Mesendoderm (in vitro differentiated cells): ENCODE data around the gene OR5K2.

Experiments
- DNase-seq: peaks from one replicate; pipeline ENCODE4 v3.0.0; 2013
- H2AK5ac ChIP-seq: 2 replicates; pipeline ENCODE4 v1.6.1; 2013; ENCODE audit warnings: low read length, inconsistent platforms
- H2BK120ac ChIP-seq: 2 replicates; pipeline ENCODE4 v1.6.1; 2013; ENCODE audit warnings: low read depth, mild to moderate bottlenecking, low read length, moderate library complexity, mixed read lengths
- H2BK15ac ChIP-seq: replicated peaks from 2 replicates; pipeline ENCODE4 v1.6.1; 2013; ENCODE audit warnings: low read depth, mild to moderate bottlenecking, moderate library complexity
- H2BK5ac ChIP-seq: 2 replicates; pipeline ENCODE4 v1.6.1; 2013; ENCODE audit warnings: low read length, inconsistent platforms
- H3K18ac ChIP-seq: 2 replicates; pipeline ENCODE4 v1.6.1; 2013; ENCODE audit warnings: mild to moderate bottlenecking, low read length, mixed read lengths
- H3K23ac ChIP-seq: one replicate; pipeline ENCODE4 v1.6.1; 2013; ENCODE audit warnings: low read length
- H3K27ac ChIP-seq: 2 replicates; pipeline ENCODE4 v1.5.1; 2013; ENCODE audit warnings: low read depth, mild to moderate bottlenecking, inconsistent platforms, low read length, moderate library complexity
- H3K27me3 ChIP-seq: 2 replicates; pipeline ENCODE4 v1.6.1; 2013; ENCODE audit warnings: low read length, control low read depth, mild to moderate bottlenecking, inconsistent platforms; ENCODE audit not compliant: insufficient read depth, poor library complexity
- H3K36me3 ChIP-seq: 2 replicates; pipeline ENCODE4 v1.6.1; 2013; ENCODE audit warnings: low read length, inconsistent platforms; ENCODE audit not compliant: control insufficient read depth, insufficient read depth
- H3K4ac ChIP-seq: one replicate; pipeline ENCODE4 v1.6.1; 2013; ENCODE audit warnings: low read depth, mild to moderate bottlenecking, low read length, moderate library complexity
- H3K4me1 ChIP-seq: 2 replicates; pipeline ENCODE4 v1.6.1; 2013; ENCODE audit warnings: low read depth, low read length, inconsistent platforms; ENCODE audit not compliant: control insufficient read depth
- H3K4me2 ChIP-seq: 2 replicates; pipeline ENCODE4 v1.6.1; 2013; ENCODE audit warnings: low read length
- H3K4me3 ChIP-seq: 2 replicates; pipeline ENCODE4 v1.5.1; 2013; ENCODE audit warnings: mild to moderate bottlenecking, low read length
- H3K56ac ChIP-seq: one replicate; pipeline ENCODE4 v1.6.1; 2013; ENCODE audit warnings: low read length
- H3K79me1 ChIP-seq: 2 replicates; pipeline ENCODE4 v1.6.1; 2013; ENCODE audit warnings: low read length, inconsistent platforms
- H3K79me2 ChIP-seq: 2 replicates; pipeline ENCODE4 v1.6.1; 2013; ENCODE audit warnings: mild to moderate bottlenecking, low read length; ENCODE audit not compliant: control insufficient read depth, insufficient read depth
- H3K9ac ChIP-seq: 2 replicates; pipeline ENCODE4 v1.6.1; 2013; ENCODE audit warnings: low read length, inconsistent platforms
- H4K5ac ChIP-seq: one replicate; pipeline ENCODE4 v1.6.1; 2013; ENCODE audit warnings: low read length
- H4K8ac ChIP-seq: one replicate; pipeline ENCODE4 v1.6.1; 2013; ENCODE audit warnings: low read depth, mild to moderate bottlenecking, control low read depth, low read length, moderate library complexity
- WGBS: extraction: QIAGEN DNeasy Blood & Tissue Kit; methylation state at CpG from one replicate; pipeline ENCODE4 v1.1.7; 2013; ENCODE audit warnings: low lambda C conversion rate, missing lambda C conversion rate; ENCODE audit not compliant: insufficient coverage; ENCODE audit errors: extremely low coverage; 5-methylcytosine and 5-hydroxymethylcytosine counted together

The OR5K2 gene

GRCh38 chr3:98514948-98515347 lies 17.5 kb downstream of the OR5K2 start:
- no peak overlapping the region for H3K4me3 ChIP-seq
- no peak overlapping the region for H4K5ac ChIP-seq
- H3K79me2 ChIP-seq = peaks cover 7% of the 10 kb centered on the region
- H3K4ac ChIP-seq = no peak overlapping the region
- no peaks in the 10 kb centered on the region for H3K36me3 ChIP-seq
- H3K23ac ChIP-seq = no peak overlapping the region
- H2BK120ac ChIP-seq = no peak overlapping the region
- no peak overlapping the region for H3K27ac ChIP-seq
- no peaks in the 10 kb centered on the region for H3K27me3 ChIP-seq
- no peak overlapping the region for H3K4me2 ChIP-seq
- H4K8ac ChIP-seq = no peak overlapping the region
- no peak for DNase-seq
- no peaks in the 10 kb centered on the region for H3K4me1 ChIP-seq
- no peak overlapping the region for H3K9ac ChIP-seq
- H2BK5ac ChIP-seq = no peak overlapping the region
- H2AK5ac ChIP-seq = no peak overlapping the region
- no peak overlapping the region for H3K18ac ChIP-seq
- H2BK15ac ChIP-seq = no peak overlapping the region
- peaks cover 4% of the 10 kb centered on the region for H3K79me1 ChIP-seq
- no CpG with 5 or more reads among the region's 1 CpG for WGBS
- no peak overlapping the region for H3K56ac ChIP-seq

- no peak overlapping the region for H3K23ac ChIP-seq
- no peak overlapping the region for H3K4ac ChIP-seq
- H3K79me2 ChIP-seq = peaks cover 22% of the 10 kb centered on the region
- no peak overlapping the region for H2BK15ac ChIP-seq
- H3K36me3 ChIP-seq = no peaks in the 10 kb centered on the region
- H2BK120ac ChIP-seq = no peak overlapping the region
- no peaks in the 10 kb centered on the region for H3K27me3 ChIP-seq
- H3K9ac ChIP-seq = no peak overlapping the region
- H3K4me3 ChIP-seq = no peak overlapping the region
- no peak overlapping the region for H2AK5ac ChIP-seq
- no peak overlapping the region for H3K56ac ChIP-seq
- H3K79me1 ChIP-seq = peaks cover 12% of the 10 kb centered on the region
- H4K8ac ChIP-seq = no peak overlapping the region
- H3K4me1 ChIP-seq = no peaks in the 10 kb centered on the region
- WGBS = no CpG with 5 or more reads among the region's 2 CpGs
- no peak for DNase-seq
- no peak overlapping the region for H3K4me2 ChIP-seq
- H3K27ac ChIP-seq = no peak overlapping the region
- no peak overlapping the region for H2BK5ac ChIP-seq
- no peak overlapping the region for H3K18ac ChIP-seq
- no peak overlapping the region for H4K5ac ChIP-seq
Observed at GRCh38 chr3:98518816-98519215, 21.3 kb downstream of the OR5K2 start.

- peaks cover 22% of the 10 kb centered on the region for H3K79me2 ChIP-seq
Observed at GRCh38 chr3:98519351-98519750, 21.9 kb downstream of the OR5K2 start.

GRCh38 chr3:98521897-98522543 lies 24.5 kb downstream of the OR5K2 start:
- no peak overlapping the region for H2BK15ac ChIP-seq
- H3K9ac ChIP-seq = peak overlapping the region; percentile 99
- H4K8ac ChIP-seq = no peak overlapping the region
- peak overlapping the region; percentile 83 for H3K23ac ChIP-seq
- H3K4ac ChIP-seq = peak overlapping the region; percentile 58
- H2BK120ac ChIP-seq = no peak overlapping the region
- no peaks in the 10 kb centered on the region for H3K4me1 ChIP-seq
- H3K79me1 ChIP-seq = peaks cover 10% of the 10 kb centered on the region
- peak overlapping the region; percentile 96 for H3K56ac ChIP-seq
- no peak overlapping the region for H4K5ac ChIP-seq
- DNase-seq = peak; percentile 72
- peak overlapping the region; percentile 75 for H2AK5ac ChIP-seq
- H3K27me3 ChIP-seq = no peaks in the 10 kb centered on the region
- no peaks in the 10 kb centered on the region for H3K36me3 ChIP-seq
- H3K79me2 ChIP-seq = peaks cover 22% of the 10 kb centered on the region
- peak overlapping the region; percentile 76 for H3K4me3 ChIP-seq
- peak overlapping the region; percentile 82 for H2BK5ac ChIP-seq
- H3K18ac ChIP-seq = peak overlapping the region; percentile 56
- no CpG with 5 or more reads among the region's 16 CpGs for WGBS
- peak overlapping the region; percentile 91 for H3K27ac ChIP-seq
- peak overlapping the region; percentile 70 for H3K4me2 ChIP-seq

More at GRCh38 chr3:98519351-98519750, 21.9 kb downstream of the OR5K2 start:
- Histone ChIP-seq H3K18ac (no peak overlapping the region), H3K4me3 (no peak overlapping the region), H3K9ac (no peak overlapping the region), H4K8ac (no peak overlapping the region), H3K4me1 (no peaks in the 10 kb centered on the region), H4K5ac (no peak overlapping the region), H2BK15ac (no peak overlapping the region), H2BK5ac (no peak overlapping the region), H3K27me3 (no peaks in the 10 kb centered on the region), H3K27ac (no peak overlapping the region), H3K4me2 (no peak overlapping the region), H3K4ac (no peak overlapping the region), H3K56ac (no peak overlapping the region), H3K23ac (no peak overlapping the region), H2BK120ac (no peak overlapping the region), H3K79me1 (peaks cover 12% of the 10 kb centered on the region), H3K36me3 (no peaks in the 10 kb centered on the region), H2AK5ac (no peak overlapping the region)
- WGBS = no CpG with 5 or more reads among the region's 1 CpG
- DNase-seq = no peak

- H2AK5ac ChIP-seq = peak within 1 kb of the TSS; percentile 75
- H3K4me1 ChIP-seq = no peaks in the 10 kb centered on the region
- H2BK5ac ChIP-seq = peak within 1 kb of the TSS; percentile 82
- no peak within 1 kb of the TSS for H4K8ac ChIP-seq
- H3K9ac ChIP-seq = peak within 1 kb of the TSS; percentile 99
- peak within 1 kb of the TSS; percentile 76 for H3K4me3 ChIP-seq
- no peak within 1 kb of the TSS for H2BK120ac ChIP-seq
- peak; percentile 99 for DNase-seq
- no peaks in the 10 kb centered on the region for H3K36me3 ChIP-seq
- H3K27ac ChIP-seq = peak within 1 kb of the TSS; percentile 91
- H3K4ac ChIP-seq = peak within 1 kb of the TSS; percentile 58
- H3K27me3 ChIP-seq = no peaks in the 10 kb centered on the region
- WGBS = no CpG with 5 or more reads among the region's 63 CpGs
- peaks cover 10% of the 10 kb centered on the region for H3K79me1 ChIP-seq
- H2BK15ac ChIP-seq = no peak within 1 kb of the TSS
- peak within 1 kb of the TSS; percentile 96 for H3K56ac ChIP-seq
- peak within 1 kb of the TSS; percentile 70 for H3K4me2 ChIP-seq
- peak within 1 kb of the TSS; percentile 83 for H3K23ac ChIP-seq
- peak within 1 kb of the TSS; percentile 56 for H3K18ac ChIP-seq
- peaks cover 22% of the 10 kb centered on the region for H3K79me2 ChIP-seq
- H4K5ac ChIP-seq = no peak within 1 kb of the TSS
Observed at GRCh38 chr3:98522544-98523281, 25.2 kb downstream of the OR5K2 start, which contains the start of gene CLDND1. Gene CLDND1, minus strand, starts transcription at chr3:98522902. Its CDS starts 1,478 bp downstream, at chr3:98521424.
